ENCODE measurements around the gene BABAM2.

GRCh38 chr2:28335666-28336065 lies 445.1 kb downstream of the BABAM2 start:
- TF ChIP-seq CTCF (IDR thresholded peaks at IDR 0.05; ENCODE audit: low read length) (no peak), EZH2 (optimal IDR thresholded peaks at IDR 0.05; ENCODE audit: low read depth, low read length) (no peak)
